GM18519 (cell line): Measurements from ENCODE around the gene LIN37.

Source experiments
- ATAC-seq: cut with Tn5 transposase; IDR thresholded peaks from one replicate; pipeline ENCODE4 v1.9.1; 2021; ENCODE audit warnings: mild to moderate bottlenecking, moderate library complexity; ENCODE audit not compliant: unreplicated experiment, low FRiP score

The LIN37 gene

GRCh38 chr19:35733180-35734125 lies 14.9 kb upstream of the LIN37 start:
- no peak for ATAC-seq

GRCh38 chr19:35734273-35734672 lies 14.1 kb upstream of the LIN37 start:
- ATAC-seq = no peak

GRCh38 chr19:35734889-35735288 lies 13.5 kb upstream of the LIN37 start:
- no peak for ATAC-seq

DNA sequence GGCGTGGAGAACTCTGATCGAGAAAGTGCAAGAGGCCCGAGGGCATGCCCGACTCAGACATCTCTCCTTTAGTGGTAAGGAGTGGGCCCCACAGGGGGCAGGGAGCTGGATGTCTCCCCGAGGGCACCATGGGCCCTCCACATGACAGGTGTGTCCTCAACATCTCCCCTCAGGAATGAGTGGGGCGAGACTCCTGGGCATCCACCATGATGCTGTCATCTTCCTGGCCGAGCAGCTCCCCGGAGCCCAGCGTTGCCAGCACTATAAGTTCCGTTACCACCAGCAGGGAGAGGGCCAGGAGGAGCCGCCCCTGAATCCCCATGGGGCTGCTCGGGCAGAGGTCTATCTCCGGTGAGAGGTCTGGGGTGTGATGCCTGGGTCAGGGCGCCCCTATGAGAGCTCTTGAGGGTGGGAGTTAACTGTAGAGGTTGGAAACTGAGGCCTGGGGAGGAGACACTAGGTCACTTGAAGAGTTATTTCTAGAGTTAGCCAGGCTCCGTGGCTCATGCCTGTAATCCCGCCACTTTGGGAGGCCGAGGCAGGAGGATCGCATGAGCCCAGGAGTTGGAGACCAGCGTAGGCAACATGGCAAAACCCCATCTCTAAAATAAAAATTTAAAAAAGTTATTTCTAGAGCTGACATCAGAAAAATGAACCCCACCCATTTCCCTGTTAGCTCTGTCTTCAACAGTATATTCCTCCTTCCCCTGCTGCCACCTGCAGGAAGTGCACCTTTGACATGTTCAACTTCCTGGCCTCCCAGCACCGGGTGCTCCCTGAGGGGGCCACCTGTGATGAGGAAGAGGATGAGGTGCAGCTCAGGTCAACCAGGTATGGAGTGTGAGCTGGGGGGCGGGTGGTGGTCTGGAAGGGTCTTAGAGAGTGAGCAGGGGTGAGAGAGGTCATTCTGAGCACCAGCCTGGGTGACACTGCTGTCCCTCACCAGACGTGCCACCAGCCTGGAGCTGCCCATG lies 11.2 kb upstream of the LIN37 start:
- ATAC-seq = no peak

DNA sequence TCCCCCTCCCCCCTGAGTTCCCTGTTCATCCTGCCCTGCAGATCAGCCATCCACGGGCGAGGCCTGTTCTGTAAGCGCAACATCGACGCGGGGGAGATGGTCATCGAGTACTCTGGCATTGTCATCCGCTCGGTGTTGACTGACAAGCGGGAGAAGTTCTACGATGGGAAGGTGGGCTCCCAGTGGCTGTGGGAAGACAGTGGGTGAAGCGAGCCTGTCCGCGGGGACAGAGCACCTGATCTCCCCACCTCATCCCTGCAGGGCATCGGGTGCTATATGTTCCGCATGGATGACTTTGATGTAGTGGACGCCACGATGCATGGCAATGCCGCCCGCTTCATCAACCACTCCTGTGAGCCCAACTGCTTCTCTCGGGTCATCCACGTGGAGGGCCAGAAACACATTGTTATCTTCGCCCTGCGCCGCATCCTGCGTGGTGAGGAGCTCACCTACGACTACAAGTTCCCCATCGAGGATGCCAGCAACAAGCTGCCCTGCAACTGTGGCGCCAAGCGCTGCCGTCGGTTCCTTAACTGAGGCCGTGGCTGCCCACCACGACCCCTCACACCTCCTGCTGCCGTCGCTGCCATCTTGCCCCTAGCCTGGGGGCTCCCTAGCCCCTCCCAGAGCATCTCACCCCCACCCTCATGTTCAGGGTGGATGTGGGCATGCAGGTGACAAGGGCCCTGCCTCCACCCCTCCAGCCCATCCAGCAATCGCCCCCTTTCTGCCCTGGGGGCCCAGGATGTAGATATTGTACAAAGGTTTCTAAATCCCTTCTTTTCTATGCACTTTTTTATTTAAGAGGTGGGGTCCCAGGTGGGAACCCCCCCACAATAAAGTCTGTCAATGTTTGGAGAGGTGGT lies 10.1 kb upstream of the LIN37 start:
- no peak for ATAC-seq

DNA sequence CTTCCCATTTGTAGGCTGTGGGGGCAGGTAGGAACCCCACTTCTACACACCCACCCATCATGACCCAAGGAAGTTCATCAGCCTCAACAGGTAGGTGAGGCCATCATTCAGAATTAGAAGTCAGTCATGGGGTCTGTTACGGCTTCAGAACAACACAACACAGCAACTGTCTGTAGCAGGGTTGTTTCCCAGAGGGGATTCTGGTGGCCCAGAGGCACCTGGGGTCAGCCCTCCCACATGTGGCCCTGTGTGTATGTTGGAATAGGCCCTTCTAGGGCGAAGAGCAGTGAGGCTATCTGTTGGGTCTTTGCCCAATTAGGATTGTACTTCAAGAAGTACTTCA lies 9.5 kb upstream of the LIN37 start:
- no peak for ATAC-seq

GRCh38 chr19:35739275-35740107 lies 8.9 kb upstream of the LIN37 start:
- ATAC-seq = no peak

DNA sequence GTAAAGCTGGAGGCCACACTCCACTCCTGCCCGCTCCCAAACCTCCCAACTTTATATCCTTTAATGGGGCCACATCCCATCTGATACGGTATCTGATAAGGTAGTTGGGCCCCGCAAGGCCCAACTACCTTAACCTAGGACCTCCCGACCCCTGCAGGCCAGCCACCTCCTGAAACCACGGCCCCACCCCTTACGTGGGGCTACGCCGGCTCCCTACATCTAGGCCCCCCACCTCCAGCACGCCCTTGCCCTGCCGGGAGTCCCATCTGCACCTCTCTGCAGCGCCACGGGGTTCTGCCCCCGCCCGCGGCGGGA lies 8.3 kb upstream of the LIN37 start:
- ATAC-seq = peak; percentile 20

- ATAC-seq = peak; percentile 39
Observed at GRCh38 chr19:35740423-35741202, 7.8 kb upstream of the LIN37 start.

DNA sequence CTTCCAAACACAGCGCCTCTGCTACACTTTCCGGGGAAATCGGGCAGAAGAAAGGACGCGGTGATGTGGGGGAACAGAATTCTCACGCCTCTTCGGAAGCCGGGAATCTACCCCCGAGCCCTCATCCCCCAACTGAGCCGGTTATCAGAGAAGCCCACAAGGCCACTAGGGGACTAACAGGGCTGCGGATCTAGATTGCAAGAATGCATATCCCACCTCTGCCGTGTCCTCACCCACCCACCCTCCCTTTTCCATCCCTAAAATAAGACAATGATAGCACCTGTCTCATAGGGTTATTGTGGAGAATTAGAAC lies 7.2 kb upstream of the LIN37 start:
- ATAC-seq = no peak

DNA sequence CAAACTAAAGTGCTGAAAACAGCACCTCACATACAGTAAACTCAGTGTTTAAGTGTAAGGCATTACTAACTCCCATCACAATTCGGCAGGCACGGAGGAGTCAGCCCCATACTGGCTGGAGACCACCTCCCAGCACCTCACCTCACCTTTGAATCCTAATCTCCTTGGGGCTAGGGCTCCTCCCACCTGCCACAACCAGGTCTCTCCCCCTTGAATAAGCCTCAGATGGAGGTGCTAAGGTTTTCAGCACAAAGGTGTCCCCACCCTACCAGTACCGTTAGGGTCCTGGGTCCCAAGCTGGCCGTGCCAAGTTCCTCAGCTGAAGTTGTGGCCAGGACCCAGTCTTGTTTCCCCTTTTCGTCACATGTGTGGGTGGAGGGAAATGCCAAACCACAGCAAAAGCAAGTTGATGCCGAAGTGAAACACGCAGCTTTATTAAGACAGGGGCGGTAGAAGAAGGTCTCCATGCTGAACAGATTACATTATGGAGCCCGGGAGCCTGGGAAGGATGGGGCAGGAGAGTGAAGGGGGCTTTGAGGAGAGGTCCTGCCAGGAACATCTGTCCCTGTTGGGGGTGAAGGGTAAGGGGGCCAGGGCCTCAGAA lies 6.2 kb upstream of the LIN37 start, which contains the start of gene IGFLR1:
Gene IGFLR1, minus strand, starts transcription at position 332 of the 604 bp plus-strand sequence. CDS start 1,272 bp downstream, outside the sequence.
- no peak for ATAC-seq

- no peak for ATAC-seq
Observed at GRCh38 chr19:35743640-35744429, 4.5 kb upstream of the LIN37 start.

- no peak for ATAC-seq
Observed at GRCh38 chr19:35744430-35745327, 3.7 kb upstream of the LIN37 start.

- ATAC-seq = peak; percentile 31
Observed at GRCh38 chr19:35745328-35746086, 2.9 kb upstream of the LIN37 start, which contains the start of the genes PSENEN and U2AF1L4. Gene PSENEN (plus strand): TSS chr19:35745651. CDS start chr19:35745931, 280 bp downstream. Gene U2AF1L4 (minus strand): TSS chr19:35745418. CDS start chr19:35745391, 27 bp downstream.

GRCh38 chr19:35746087-35746462 lies 2.3 kb upstream of the LIN37 start:
- ATAC-seq = no peak

- ATAC-seq = no peak
Observed at GRCh38 chr19:35746531-35746930, 1.8 kb upstream of the LIN37 start.
